Loucy (cell line): ENCODE measurements around the gene TRMT11.

Experiments
- CTCF ChIP-seq: fragments of 200-600 bp; sonication (generic); conservative IDR thresholded peaks from 2 replicates; pipeline ENCODE4 v1.5.1; 2014; ENCODE audit warnings: mild to moderate bottlenecking, antibody characterized with exemption, low read length
- EZH2phosphoT487 ChIP-seq: fragments of 200-600 bp; IDR thresholded peaks from 2 replicates; pipeline ENCODE4 v1.6.1; 2018; ENCODE audit warnings: antibody characterized with exemption, mild to moderate bottlenecking, moderate library complexity, borderline replicate concordance

GRCh38 chr6:126002755-126003679 lies 16.7 kb downstream of the TRMT11 start:
- TF ChIP-seq CTCF (no peak), EZH2phosphoT487 (no peak)
